DND-41 (cell line): ENCODE data around the gene COL23A1.

Experiments used
- ATAC-seq: fragments of 200-7000 bp; cut with Tn5 transposase; 3 replicates; pipeline ENCODE4 v1.9.1; 2021; ENCODE audit warnings: low read depth; ENCODE audit not compliant: insufficient read depth
- DNase-seq: peaks from one replicate; pipeline ENCODE4 v3.0.0-alpha.2; 2020
- H2AFZ ChIP-seq: 2 replicates; pipeline ENCODE4 v1.6.0; 2012; ENCODE audit warnings: low read depth, low read length
- H3K27ac ChIP-seq: 2 replicates; pipeline ENCODE4 v1.5.1; 2012; ENCODE audit warnings: low read length, inconsistent platforms
- H3K27me3 ChIP-seq: fragments of 200-600 bp; sonication (generic); 2 replicates; pipeline ENCODE4 v1.6.0; 2012; ENCODE audit warnings: low read length, mild to moderate bottlenecking, inconsistent platforms; ENCODE audit not compliant: insufficient read depth, poor library complexity
- H3K36me3 ChIP-seq: 2 replicates; pipeline ENCODE4 v1.5.1; 2012; ENCODE audit warnings: low read length, inconsistent platforms; ENCODE audit not compliant: insufficient read depth
- H3K4me1 ChIP-seq: 2 replicates; pipeline ENCODE4 v1.5.1; 2012; ENCODE audit warnings: mild to moderate bottlenecking, low read length; ENCODE audit not compliant: insufficient read depth
- H3K4me2 ChIP-seq: 2 replicates; pipeline ENCODE4 v1.6.0; 2012; ENCODE audit warnings: mild to moderate bottlenecking, moderate library complexity, low read length, inconsistent platforms; ENCODE audit not compliant: insufficient read depth
- H3K4me3 ChIP-seq, 2 experiments: fragments of 200-600 bp in 1 of 2; shearing (Covaris generic) in 1 of 2; 2 replicates each; pipeline ENCODE4 v1.5.1; 2012 to 2016; ENCODE audit warnings: inconsistent platforms in 2 of 2, low read length in 2 of 2, mild to moderate bottlenecking in 2 of 2, low read depth in 1 of 2, moderate library complexity in 1 of 2
- H3K79me2 ChIP-seq: 2 replicates; pipeline ENCODE4 v1.6.0; 2012; ENCODE audit warnings: low read length, inconsistent platforms; ENCODE audit not compliant: insufficient read depth
- H3K9ac ChIP-seq: 2 replicates; pipeline ENCODE4 v1.6.0; 2012; ENCODE audit warnings: low read depth, mild to moderate bottlenecking, inconsistent platforms, low read length, moderate library complexity
- H3K9me3 ChIP-seq: 2 replicates; pipeline ENCODE4 v1.5.1; 2012; ENCODE audit warnings: low read length, moderate library complexity, mild to moderate bottlenecking, inconsistent platforms; ENCODE audit not compliant: insufficient read depth, severe bottlenecking
- H4K20me1 ChIP-seq: 2 replicates; pipeline ENCODE4 v1.6.0; 2012; ENCODE audit warnings: low read length; ENCODE audit not compliant: insufficient read depth
- EZH2 ChIP-seq: IDR thresholded peaks from 3 replicates; pipeline ENCODE4 v1.6.1; 2012; ENCODE audit warnings: borderline replicate concordance, low read depth, mild to moderate bottlenecking, moderate library complexity, low read length, inconsistent platforms; ENCODE audit not compliant: severe bottlenecking
- TF ChIP-seq, protein P1 (sequence below): IDR thresholded peaks from 2 replicates; pipeline ENCODE4 v1.5.1; 2012; ENCODE audit warnings: borderline replicate concordance, low read length, moderate library complexity, mild to moderate bottlenecking; ENCODE audit not compliant: poor library complexity, severe bottlenecking; ENCODE audit errors: extremely low read depth

Gene COL23A1

DNA sequence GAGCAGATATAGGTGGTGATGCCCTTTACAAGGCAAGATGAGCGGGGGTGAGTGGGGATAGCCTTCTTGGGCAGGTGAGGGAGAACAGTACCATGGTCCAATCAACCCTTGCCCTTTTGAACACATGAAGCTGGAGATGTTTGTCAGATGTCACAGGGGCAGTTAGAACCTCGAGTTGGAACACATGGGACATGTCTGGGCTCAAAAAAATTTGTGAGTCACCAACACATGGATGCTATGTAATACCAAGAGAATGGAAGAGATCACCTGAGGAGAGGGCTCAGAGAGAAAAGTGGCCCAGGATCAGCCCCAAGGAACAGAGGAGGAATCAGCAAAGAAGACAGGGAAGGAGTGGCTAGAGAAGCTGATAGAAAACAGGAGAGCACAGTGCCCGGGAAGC is 362.3 kb downstream of the COL23A1 start:
- DNase-seq (no peak), ATAC-seq (no peak)
- Histone ChIP-seq H2AFZ (no peak overlapping the region), H3K9ac (no peak overlapping the region), H3K4me2 (no peak overlapping the region), H3K36me3 (peaks cover 90% of the 10 kb centered on the region), H3K27ac (no peak overlapping the region), H3K9me3 (no peaks in the 10 kb centered on the region), H3K27me3 (no peaks in the 10 kb centered on the region), H4K20me1 (peaks cover 62% of the 10 kb centered on the region), H3K4me1 (peaks cover 26% of the 10 kb centered on the region), H3K4me3 (no peak overlapping the region), H3K79me2 (peaks cover 45% of the 10 kb centered on the region)
- TF ChIP-seq, protein P1, sequence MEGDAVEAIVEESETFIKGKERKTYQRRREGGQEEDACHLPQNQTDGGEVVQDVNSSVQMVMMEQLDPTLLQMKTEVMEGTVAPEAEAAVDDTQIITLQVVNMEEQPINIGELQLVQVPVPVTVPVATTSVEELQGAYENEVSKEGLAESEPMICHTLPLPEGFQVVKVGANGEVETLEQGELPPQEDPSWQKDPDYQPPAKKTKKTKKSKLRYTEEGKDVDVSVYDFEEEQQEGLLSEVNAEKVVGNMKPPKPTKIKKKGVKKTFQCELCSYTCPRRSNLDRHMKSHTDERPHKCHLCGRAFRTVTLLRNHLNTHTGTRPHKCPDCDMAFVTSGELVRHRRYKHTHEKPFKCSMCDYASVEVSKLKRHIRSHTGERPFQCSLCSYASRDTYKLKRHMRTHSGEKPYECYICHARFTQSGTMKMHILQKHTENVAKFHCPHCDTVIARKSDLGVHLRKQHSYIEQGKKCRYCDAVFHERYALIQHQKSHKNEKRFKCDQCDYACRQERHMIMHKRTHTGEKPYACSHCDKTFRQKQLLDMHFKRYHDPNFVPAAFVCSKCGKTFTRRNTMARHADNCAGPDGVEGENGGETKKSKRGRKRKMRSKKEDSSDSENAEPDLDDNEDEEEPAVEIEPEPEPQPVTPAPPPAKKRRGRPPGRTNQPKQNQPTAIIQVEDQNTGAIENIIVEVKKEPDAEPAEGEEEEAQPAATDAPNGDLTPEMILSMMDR, result no peak
- TF ChIP-seq EZH2, result no peak

- TF ChIP-seq EZH2, result no peak
- TF ChIP-seq, protein P1, result no peak
- Histone ChIP-seq H3K36me3 (peaks cover 97% of the 10 kb centered on the region), H3K9ac (no peak overlapping the region), H3K4me3 (no peak overlapping the region), H3K79me2 (peaks cover 42% of the 10 kb centered on the region), H4K20me1 (peaks cover 62% of the 10 kb centered on the region), H3K4me1 (peaks cover 23% of the 10 kb centered on the region), H3K4me2 (no peak overlapping the region), H3K27me3 (no peaks in the 10 kb centered on the region), H2AFZ (no peak overlapping the region), H3K27ac (no peak overlapping the region), H3K9me3 (no peaks in the 10 kb centered on the region)
- ATAC-seq, result no peak
- DNase-seq, result no peak
These were observed 363.0 kb downstream of the COL23A1 start for GRCh38 chr5:178227138-178227659.

- no peaks in the 10 kb centered on the region for H3K9me3 ChIP-seq
- H3K27ac ChIP-seq, result no peak overlapping the region
- peaks cover 90% of the 10 kb centered on the region for H3K36me3 ChIP-seq
- H3K4me1 ChIP-seq, result peaks cover 6% of the 10 kb centered on the region; the same call in 1 of the 2 replicates
- ATAC-seq (no peak), DNase-seq (no peak)
- H4K20me1 ChIP-seq, result peaks cover 43% of the 10 kb centered on the region
- H3K9ac ChIP-seq, result no peak overlapping the region
- TF ChIP-seq EZH2, result no peak
- TF ChIP-seq, protein P1, result no peak
- no peaks in the 10 kb centered on the region for H3K27me3 ChIP-seq
- peaks cover 22% of the 10 kb centered on the region for H3K79me2 ChIP-seq
- no peak overlapping the region for H3K4me2 ChIP-seq
- no peak overlapping the region for H3K4me3 ChIP-seq
- H2AFZ ChIP-seq, result no peak overlapping the region
These were observed 365.0 kb downstream of the COL23A1 start for GRCh38 chr5:178225174-178225573.

DNA sequence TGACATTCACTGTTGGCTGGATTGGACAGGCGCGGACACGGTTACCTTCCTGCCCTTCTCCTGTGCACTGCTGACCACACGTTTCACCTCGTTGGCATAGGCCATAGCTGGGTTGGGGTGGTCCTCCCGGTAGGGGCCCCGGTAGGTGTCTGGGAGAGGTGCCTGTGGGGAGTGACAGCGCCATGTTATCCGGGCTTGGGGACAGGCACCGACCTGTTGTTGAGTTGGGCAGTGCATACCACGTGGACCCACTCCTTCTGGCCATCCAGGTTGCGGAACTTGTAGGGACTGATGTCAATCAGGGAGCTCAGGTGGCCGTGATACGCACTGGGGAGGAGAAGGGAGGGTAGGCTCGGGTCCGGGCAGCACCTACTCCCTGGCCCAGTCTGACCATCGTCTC is 365.8 kb downstream of the COL23A1 start:
- H3K4me2 ChIP-seq, result no peak overlapping the region
- H3K27ac ChIP-seq, result no peak overlapping the region
- H3K4me3 ChIP-seq, result no peak overlapping the region
- H4K20me1 ChIP-seq, result peaks cover 35% of the 10 kb centered on the region
- no peaks in the 10 kb centered on the region for H3K9me3 ChIP-seq
- peaks cover 14% of the 10 kb centered on the region for H3K79me2 ChIP-seq
- DNase-seq, result no peak
- H2AFZ ChIP-seq, result no peak overlapping the region
- TF ChIP-seq EZH2, result no peak
- TF ChIP-seq, protein P1, result no peak
- H3K9ac ChIP-seq, result no peak overlapping the region
- peaks cover 89% of the 10 kb centered on the region for H3K36me3 ChIP-seq
- H3K27me3 ChIP-seq, result no peaks in the 10 kb centered on the region
- 0 out of 3 replicates have a peak, but pooled peaks have one; percentile 13 for ATAC-seq
- H3K4me1 ChIP-seq, result no peaks in the 10 kb centered on the region
